ENCODE measurements around the gene C1QTNF8.

C1QTNF8 gene

GRCh38 chr16:1053121-1053521 lies 42.9 kb downstream of the C1QTNF8 start:
- no peak for DNase-seq (ENCODE audit: low read depth)
- no peak overlapping the region for H3K4me3 ChIP-seq (ENCODE audit: low read length)
- TF ChIP-seq, protein P1, sequence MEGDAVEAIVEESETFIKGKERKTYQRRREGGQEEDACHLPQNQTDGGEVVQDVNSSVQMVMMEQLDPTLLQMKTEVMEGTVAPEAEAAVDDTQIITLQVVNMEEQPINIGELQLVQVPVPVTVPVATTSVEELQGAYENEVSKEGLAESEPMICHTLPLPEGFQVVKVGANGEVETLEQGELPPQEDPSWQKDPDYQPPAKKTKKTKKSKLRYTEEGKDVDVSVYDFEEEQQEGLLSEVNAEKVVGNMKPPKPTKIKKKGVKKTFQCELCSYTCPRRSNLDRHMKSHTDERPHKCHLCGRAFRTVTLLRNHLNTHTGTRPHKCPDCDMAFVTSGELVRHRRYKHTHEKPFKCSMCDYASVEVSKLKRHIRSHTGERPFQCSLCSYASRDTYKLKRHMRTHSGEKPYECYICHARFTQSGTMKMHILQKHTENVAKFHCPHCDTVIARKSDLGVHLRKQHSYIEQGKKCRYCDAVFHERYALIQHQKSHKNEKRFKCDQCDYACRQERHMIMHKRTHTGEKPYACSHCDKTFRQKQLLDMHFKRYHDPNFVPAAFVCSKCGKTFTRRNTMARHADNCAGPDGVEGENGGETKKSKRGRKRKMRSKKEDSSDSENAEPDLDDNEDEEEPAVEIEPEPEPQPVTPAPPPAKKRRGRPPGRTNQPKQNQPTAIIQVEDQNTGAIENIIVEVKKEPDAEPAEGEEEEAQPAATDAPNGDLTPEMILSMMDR (conservative IDR thresholded peaks at IDR 0.05; ENCODE audit: low read length) = no peak

- TF ChIP-seq, protein P1 (conservative IDR thresholded peaks at IDR 0.05; ENCODE audit: low read length) = no peak
- no peak overlapping the region for H3K4me3 ChIP-seq (ENCODE audit: low read length)
- no peak for DNase-seq (ENCODE audit: low read depth)
Observed at GRCh38 chr16:1052721-1053120, 43.3 kb downstream of the C1QTNF8 start.

DNA sequence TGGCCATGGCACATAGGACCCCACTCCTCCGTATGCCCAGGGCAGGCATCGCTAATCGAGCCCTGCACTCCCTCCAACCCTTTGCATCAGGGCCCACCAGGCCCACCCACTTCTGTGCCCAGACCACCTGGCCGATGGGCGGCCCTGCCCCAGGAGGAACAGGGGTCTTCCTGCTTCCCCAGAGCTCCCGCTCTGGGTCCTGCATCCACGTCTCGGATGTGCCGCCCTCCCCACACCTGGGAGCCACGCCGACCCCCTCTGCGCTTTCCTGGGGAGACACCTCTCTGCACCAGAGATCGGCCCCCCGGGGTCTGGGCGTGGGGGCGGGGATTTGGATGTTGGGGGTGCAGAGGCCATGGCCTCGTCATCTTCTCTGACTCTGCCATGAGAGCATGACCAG lies 44.6 kb downstream of the C1QTNF8 start:
- no peak for DNase-seq (ENCODE audit: low read depth)
- no peak overlapping the region for H3K4me3 ChIP-seq (ENCODE audit: low read length)
- TF ChIP-seq, protein P1 (conservative IDR thresholded peaks at IDR 0.05; ENCODE audit: low read length) = no peak

GRCh38 chr16:1050921-1051320 lies 45.1 kb downstream of the C1QTNF8 start:
- no peak for DNase-seq (ENCODE audit: low read depth)
- TF ChIP-seq, protein P1 (conservative IDR thresholded peaks at IDR 0.05; ENCODE audit: low read length) = no peak
- no peak overlapping the region for H3K4me3 ChIP-seq (ENCODE audit: low read length)

- no peak for DNase-seq (ENCODE audit: low read depth)
- no peak overlapping the region for H3K4me3 ChIP-seq (ENCODE audit: low read length)
- TF ChIP-seq, protein P1 (conservative IDR thresholded peaks at IDR 0.05; ENCODE audit: low read length) = no peak
Observed at GRCh38 chr16:1050516-1050915, 45.5 kb downstream of the C1QTNF8 start.

- no peak overlapping the region for H3K4me3 ChIP-seq (ENCODE audit: low read length)
- TF ChIP-seq, protein P1 (conservative IDR thresholded peaks at IDR 0.05; ENCODE audit: low read length) = no peak
- no peak for DNase-seq (ENCODE audit: low read depth)
Observed at GRCh38 chr16:1049976-1050247, 46.1 kb downstream of the C1QTNF8 start.

DNA sequence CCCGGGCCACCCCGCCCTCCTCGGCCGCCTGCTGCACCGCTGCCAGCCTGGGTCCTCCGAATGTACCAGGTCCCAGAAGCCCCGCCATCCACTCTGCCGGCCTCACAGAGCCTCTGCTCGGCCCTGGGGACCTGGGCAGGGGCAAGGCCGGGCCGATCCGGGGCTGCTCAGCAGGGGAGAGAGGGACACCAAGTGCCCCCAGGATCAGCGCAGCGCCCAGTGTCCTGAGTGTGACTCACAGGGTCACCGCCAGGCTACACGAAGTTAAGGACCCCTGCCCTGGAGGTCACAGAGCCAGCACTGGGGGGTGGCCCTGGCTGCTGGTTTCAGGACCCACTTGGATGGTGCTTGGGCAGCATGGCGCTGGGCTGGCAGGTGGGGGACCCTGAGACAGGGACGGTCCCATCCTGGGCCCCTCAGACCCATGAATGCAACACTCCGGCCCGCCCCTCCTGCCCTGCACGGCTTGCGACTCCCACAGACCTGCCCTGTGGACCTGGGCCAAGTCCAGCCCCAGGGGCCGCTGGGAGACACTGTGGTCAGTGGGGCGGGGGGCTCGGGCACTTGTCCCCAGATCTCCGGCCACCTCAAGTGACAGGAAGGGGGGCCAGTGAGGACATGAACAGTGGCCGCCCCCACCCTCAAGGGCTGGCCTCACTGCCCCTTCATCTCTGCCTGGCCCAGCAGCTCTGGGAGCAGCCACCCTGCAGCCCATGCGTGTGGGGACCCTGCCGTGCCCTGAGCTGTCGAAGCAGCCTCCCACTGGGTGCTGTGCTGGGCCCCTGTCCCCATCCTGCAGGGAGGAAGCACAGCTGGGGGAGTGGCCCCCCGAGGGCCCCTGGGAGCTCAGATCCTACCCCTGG lies 46.7 kb downstream of the C1QTNF8 start:
- TF ChIP-seq, protein P1 (conservative IDR thresholded peaks at IDR 0.05; ENCODE audit: low read length) = no peak
- DNase-seq (ENCODE audit: low read depth) = no peak
- no peak overlapping the region for H3K4me3 ChIP-seq (ENCODE audit: low read length)
